Measurements from ENCODE around the gene KRT17.

DNA sequence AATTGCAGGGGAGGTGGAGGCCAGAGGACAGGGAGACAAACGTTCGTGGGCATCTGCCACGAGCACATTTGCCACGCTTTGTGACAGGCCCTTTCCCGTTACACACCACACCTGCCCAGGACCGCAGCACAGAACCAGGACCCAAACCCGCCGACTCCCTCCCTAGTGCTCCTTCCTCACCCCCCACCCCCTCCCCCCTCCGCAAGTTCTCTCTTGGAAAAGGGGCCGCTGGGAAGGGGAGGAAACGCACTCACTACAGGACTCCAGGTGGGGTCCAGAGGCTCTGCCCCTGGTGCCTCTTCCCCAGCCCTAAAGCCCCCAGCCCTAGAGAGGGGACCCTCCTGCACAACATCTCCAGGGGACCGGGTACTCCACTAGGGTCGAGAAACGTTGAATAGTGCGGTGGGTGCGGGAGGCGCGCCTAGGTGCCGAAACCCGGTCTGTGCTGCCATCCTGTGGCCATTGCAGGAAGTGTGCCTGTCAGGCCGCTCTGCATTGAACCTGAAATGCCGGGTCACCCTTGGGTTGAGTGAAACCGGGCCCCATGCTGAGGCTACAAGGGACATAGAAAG is 42.4 kb upstream of the KRT17 start:
- TF ChIP-seq, protein P1, sequence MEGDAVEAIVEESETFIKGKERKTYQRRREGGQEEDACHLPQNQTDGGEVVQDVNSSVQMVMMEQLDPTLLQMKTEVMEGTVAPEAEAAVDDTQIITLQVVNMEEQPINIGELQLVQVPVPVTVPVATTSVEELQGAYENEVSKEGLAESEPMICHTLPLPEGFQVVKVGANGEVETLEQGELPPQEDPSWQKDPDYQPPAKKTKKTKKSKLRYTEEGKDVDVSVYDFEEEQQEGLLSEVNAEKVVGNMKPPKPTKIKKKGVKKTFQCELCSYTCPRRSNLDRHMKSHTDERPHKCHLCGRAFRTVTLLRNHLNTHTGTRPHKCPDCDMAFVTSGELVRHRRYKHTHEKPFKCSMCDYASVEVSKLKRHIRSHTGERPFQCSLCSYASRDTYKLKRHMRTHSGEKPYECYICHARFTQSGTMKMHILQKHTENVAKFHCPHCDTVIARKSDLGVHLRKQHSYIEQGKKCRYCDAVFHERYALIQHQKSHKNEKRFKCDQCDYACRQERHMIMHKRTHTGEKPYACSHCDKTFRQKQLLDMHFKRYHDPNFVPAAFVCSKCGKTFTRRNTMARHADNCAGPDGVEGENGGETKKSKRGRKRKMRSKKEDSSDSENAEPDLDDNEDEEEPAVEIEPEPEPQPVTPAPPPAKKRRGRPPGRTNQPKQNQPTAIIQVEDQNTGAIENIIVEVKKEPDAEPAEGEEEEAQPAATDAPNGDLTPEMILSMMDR (IDR thresholded peaks at IDR 0.05): peak; percentile 94 to 99 (median 97)
- no peak for TF ChIP-seq POLR2A (IDR thresholded peaks at IDR 0.05)
